T-helper 1 cell treated with Interleukin-12 subunit alpha and Interleukin-12 subunit beta and Interleukin-4 antibody, amounts not matched to agents 30 ng/mL and 1 ng/mL, for 36 hours (primary cell): ENCODE results near the gene CIT. TPM values are rescaled to one million over a fixed set of nuclear protein-coding genes. Genes with fewer than 3 reads are reported as not detected.
"Not testable (repeated sequence)": the region's sequence is repeated elsewhere in the genome, so short reads cannot be mapped to it uniquely, and the experiment has no call there.

Experiments
- intact Hi-C: fragments of 100-400 bp; cut with micrococcal nuclease; formaldehyde crosslinking; loops from one replicate; pipeline ENCODE4 v1.15.1; 2024
- total RNA-seq: library from RNA; stranded (reverse); gene quantifications from 2 replicates; pipeline ENCODE4 v1.2.3, GENCODE V29; 2022

The CIT gene
- total RNA-seq, 1 donor from 2014 or later = 54.2 TPM

DNA sequence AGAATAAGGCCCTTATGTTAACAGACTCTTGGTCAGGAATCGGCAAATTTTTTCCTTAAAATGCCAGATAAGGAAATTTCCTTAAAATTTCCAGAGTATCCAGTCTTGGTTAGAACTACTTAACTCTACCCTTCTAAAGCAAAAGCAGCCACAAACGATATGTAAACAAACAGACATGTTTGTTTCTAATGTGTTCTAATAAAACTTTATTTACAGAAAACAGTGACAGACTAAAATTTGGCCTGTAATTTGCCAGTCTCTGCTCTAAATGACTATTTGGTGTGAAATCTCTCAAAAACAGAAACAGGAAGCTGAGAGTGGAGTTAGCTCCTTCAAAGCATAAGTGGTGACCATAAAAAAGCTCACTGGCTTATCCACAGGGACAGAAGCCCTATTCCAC is 131.0 kb downstream of the CIT start:
- intact Hi-C loops = no loop called here

DNA sequence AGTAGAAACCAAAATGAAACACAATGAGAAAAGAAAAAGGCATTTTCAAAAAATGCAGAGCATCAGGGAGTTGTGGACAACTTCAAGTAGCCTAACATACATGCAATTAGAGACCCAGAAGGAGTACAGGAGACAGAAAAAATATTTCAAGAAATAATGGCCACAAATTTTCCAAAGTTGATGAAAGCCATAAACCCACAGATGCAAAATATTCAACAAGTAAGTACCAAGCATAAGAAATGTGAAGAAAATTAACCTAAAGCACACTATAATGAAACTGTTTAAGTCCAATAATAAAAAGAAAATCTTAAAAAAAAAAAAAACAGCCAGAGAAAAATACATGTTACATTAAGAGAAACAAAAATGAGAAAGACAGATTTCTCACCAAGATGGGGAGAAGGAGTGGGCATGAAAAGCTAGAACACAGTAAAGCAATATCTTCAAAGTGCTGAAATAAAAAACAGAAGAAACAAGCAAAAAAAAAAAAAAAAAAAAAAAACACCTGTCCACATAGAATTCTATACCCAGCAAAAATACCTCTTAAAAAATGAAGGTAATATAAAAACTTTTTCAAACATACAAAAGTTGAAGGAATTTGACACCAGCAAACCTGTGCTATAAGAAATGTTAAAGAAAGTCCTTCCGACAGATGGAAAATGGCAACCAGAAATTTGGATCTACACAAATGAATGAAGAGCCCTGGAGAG is 132.1 kb downstream of the CIT start:
- intact Hi-C loops = no loop called here

DNA sequence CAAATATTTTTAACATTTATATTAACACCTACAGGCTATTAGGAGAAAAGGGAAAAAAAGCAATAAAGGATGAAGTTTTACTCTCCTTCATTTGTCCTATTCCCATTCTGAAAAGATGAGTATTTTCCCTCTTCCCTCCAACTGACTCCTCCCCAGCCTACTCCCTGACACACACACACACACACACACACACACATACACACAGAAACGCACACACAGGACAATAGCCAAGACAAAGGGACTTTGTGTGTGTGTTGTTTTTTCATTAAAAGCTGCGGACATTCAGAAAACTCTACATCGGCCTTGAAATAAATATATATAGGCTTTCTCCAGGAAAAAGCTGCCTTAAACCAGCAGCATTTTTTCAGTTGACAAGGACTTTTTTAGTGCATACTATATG is 134.4 kb downstream of the CIT start:
- intact Hi-C loops = no loop called here

DNA sequence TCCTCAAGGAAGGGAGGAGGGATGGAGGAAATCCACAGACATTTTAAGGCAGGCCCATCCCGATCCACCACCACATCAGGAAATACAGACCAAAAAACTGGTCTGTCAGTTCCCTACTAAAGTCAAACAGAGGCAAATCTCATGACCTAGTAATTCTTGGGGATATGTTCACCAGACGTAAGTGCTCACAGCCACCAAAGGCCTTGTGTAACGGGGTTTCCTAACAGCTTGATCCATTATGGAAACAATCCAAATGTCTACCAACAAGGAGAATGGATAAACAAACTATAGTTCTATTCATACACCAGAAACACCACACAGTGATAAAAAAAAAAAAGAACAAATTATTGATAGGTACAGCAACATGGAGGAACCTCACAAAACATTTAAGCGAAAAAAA is 136.3 kb downstream of the CIT start:
- intact Hi-C loops = no loop called here

DNA sequence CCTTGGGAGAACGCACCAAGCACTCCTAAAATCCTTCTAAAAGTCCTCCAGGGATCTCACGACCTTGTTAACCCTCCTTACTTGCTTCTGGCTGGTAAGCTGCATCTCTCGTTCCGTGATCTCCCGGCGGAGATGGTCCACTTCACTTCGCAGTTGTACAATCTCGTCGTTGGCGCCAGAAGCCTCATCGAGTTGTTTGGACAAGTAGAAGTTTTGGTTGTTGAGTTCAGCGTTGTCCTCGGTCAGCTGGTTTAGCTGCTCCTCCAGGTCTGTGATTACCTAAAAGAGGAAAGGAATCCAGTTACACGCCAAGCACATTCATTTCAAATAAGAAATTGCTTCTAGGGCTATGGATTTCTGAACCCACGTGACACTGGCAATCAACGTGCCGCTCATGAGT is 142.0 kb downstream of the CIT start:
- intact Hi-C loops = no loop called here

DNA sequence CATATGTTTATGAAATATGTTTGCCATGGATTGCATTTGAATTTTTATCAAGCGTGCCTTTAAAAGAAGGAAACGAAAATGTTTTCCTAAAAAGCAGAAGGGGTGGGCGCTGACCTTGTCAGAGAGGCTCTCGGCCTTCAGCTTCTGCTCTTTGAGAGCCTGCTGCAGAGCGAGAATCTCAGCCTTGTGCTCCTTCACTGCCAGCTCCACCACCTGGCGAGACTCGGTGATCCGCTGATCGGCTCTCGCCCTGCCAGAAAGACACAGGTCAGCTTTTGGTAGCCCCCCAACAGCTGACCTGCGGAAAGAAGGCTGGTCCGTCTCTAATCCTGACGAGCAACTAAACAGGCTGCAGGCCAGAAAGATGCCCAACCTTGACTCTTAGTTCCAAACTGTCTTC is 146.7 kb downstream of the CIT start:
- intact Hi-C loops = no loop called here

DNA sequence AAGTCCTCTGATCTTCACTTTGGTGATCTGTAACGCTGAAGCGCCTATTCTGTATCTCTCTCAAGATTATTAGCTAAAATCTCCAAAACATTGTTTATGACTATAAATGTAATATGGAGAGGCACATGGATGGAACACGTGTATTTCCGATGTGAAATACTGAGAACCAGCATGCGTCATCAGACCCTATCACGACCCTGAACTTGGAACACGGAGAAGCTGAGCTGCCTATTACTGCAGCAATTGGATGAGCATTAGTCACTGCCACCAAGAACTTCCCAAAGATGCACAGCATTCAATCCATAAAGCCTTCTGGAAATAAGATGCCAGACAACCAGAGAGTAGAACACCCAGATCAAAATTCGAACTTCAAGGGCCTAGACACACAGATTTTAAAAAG is 147.2 kb downstream of the CIT start:
- intact Hi-C loops = no loop called here

DNA sequence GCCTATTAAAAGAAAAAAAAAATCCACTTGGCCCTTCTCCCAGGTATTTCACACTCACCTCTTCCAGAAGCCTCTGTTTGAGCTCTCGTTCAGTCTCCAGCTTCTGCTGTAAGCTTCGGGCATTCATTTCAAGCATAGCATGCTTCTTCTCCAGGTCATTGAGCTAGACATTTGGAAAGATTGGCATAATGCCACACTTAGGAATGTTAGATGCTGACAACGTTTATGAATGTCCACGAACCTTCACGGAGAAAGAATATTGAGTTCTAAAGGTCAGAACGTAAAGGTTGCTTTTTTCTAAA is 148.7 kb downstream of the CIT start:
- intact Hi-C loops = no loop called here

DNA sequence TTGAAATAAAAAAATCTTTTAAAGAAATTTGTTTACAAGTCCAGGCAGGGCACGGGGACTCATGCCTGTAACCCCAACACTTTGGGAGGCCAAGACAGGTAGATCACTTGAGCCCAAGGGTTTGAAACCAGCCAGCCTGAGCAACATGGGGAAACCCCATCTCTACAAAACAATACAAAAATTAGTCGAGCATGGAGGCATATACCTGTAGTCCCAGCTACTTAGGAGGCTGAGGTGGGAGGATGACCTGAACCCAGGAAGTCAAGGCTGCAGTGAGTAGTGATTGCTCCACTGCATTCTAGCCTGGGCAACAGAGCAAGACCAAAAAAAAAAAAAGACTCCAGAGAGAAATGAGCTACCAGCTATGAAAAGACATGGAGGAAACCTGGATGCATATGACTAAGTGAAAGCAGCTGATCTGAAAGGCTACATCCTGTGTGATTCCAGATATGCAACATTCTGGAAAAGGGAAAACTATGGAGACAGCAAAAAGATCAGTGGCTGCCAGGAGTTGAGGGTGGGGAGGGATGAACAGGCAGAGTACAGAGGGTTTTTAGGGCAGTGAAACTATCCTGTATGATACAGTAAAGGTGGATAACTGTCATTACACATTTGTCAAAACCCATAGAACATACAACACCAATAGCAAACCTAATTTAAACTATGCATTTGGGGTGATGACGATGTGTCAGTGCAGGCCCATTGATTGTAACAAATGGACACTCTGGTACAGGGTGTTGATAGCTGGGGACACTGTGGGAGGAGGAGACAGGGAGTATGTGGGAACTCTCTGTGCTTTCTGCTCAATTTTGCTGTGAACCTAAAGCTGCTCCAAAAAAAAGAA is 149.3 kb downstream of the CIT start:
- intact Hi-C loops = no loop called here

DNA sequence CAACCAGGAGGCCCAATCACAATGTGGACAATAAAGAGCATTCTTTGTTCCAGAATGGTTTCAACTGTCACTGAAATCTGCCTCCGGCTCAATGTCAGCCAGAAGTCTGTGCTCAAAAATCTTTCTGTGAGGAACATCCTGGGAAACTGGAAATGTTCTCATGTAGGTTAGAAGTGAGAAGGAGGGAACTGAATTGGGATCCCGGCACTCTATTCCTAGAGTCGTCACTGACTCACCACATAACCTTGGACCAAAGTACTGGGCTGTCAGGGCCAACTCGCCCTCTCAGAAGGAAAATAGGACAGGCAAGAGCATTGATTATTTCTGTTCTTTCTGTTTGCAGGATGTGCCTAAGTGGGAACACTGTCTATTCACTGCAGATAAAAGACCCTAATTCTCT is 151.6 kb downstream of the CIT start:
- intact Hi-C loops = no loop called here

DNA sequence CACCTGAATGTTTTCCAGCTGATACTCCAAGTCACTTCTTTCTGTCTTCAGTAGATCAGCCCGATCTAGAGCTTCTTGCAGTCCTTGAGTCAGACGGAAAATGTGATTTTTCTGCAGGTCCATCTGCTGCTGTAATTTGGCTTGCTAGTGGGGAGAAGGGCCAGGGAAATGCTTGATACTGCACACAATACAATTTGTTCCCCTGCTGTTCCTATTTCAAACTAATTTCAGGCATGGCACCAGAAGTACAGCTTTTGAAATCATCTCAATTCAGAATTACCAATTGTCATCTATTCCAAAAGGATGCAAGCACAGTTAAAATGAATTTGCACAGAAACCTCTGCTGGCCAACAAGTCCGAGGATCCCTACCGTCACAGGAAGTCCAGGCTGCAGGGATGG is 155.8 kb downstream of the CIT start:
- intact Hi-C loops = no loop called here

DNA sequence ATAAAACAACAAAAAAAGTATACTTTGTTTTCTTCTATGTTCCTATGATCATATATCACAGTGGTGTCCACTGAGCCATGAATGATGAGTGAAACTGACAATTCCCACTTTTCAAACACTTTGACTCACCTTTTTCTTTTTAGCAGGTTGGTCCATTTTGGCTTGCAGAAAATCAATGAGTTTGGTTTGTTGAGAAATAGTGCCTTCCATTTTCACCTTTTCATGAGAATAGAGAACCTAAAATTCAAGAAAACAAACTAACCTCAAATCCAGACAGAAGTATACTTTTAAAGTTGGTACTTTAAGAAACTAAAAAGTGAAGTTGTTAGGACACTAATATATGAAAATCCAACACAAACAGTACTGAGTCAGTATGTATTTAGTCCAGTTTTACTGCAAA is 156.8 kb downstream of the CIT start:
- intact Hi-C loops = no loop called here

DNA sequence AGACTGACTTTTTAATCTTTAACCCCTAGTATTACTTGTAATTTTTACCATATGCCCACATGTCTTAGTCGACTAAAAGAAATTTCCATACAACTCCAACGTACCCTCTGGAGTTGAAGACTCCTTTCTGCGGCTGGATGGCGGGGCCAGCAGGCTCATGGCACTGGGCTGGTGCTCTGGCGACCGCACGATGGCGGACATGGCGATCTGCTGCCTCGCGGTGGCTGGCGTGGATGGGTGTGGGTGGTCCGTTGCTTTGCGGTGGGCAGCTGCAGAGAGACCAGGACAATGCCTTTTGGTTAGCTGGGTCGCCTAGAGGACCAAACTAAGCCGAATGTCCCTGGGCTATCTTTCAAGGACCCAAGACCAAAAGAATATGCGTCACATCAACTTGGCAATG is 159.0 kb downstream of the CIT start:
- intact Hi-C loops = no loop called here

DNA sequence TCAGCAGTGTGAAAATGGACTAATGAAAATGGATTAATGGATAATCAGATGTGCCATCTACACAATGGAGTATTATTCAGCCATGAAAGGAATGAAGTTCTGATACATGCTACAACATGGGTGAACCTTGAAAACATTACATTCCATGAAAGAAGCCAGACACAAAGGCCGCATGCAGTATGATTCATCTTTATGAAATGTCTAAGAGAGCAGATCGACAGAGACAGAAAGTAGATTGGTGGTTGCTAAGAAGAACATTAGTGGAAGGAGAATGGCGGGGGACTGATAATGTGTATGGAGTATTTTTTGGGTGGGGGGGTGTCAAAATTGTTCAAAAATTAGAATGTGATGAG is 161.9 kb downstream of the CIT start:
- intact Hi-C loops = no loop called here

DNA sequence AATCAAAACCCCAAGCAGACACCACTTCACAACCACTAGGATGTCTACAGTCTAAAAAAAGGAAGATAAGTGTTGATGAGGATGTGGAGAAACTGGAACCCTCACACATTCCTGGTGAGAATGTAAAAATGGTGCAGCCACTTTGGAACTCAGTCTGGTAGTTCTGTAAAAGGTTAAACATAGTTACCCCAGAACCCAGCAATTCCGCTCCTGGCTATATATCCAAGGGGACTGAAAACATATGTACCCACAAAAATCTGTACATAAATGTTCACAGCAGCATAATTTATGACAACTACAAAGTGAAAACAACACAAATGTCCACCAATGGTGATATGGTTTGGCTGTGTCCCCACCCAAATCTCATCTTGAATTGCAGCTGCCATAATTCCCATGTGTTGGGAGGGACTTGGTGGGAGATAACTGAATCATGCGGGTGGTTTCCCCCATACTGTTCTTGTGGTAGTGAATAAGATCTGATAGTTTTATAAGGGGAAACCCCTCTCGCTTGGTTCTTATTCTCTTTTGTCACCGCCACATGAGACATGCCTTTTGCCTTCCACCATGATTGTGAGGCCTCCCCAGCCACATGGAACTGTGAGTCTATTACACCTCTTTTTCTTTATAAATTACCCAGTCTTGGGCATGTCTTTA is 162.4 kb downstream of the CIT start:
- intact Hi-C loops = no loop called here

DNA sequence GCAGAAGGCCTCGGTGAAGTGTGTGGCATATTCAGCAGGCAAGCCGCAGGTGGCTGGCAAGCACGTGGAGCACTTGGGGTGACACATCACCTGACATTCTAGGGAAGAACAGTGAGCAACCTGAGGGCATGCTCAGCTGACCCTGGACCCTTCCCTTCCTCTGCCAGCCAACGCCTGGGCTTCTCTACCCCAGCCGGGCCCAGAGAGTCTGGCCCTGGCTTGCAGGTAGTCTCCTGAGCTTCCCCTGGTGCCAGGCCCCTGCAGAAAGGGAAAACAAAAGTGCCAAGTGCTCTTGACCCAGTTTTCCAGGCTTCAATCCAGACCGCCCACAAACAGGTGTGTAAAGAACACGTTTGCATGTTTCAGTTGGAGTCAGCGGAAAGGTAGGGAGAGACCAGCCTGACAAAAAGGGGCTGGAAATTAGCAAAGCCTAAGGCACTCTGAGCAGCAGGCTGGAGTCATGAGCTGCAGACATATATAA is 163.5 kb downstream of the CIT start:
- intact Hi-C loops = no loop called here

DNA sequence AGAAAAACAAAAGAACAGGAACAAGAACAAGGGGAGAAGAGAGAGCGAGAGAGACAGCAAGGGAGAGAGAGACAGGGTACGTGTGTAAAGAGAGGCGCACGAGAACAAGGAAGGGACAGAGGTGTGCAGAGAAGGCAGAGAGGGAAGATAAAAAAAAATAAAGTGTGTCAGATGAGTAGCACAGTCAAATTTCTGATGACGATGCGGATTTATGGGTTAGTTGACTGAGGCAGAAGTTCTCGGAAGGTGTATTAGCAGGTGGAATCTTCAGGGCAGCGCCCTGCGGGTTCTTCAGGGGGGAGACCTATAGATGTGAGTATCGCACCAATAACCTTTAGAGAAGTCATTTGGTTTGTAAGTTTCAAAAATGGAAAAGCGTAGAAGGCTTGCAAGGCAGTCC is 164.4 kb downstream of the CIT start:
- intact Hi-C loops = no loop called here

DNA sequence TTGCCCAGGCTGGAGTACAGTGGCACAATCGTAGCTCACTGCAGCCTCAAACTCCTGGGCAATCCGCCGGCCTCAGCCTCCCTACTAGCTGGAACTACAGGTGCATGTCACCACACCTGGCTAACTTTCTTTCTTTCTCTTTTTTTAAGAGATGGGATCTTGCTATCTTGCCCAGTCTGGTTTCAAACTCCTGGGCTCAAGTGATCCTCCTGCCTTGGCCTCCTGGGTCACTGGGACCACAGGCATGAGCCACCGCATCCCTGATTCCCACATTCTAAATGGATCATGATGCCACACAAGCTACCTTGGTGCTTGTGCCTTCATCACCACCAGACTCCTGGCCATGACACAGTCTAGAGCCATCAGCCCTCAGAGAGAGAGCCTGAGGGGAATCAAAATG is 165.4 kb downstream of the CIT start:
- intact Hi-C loops = no loop called here

DNA sequence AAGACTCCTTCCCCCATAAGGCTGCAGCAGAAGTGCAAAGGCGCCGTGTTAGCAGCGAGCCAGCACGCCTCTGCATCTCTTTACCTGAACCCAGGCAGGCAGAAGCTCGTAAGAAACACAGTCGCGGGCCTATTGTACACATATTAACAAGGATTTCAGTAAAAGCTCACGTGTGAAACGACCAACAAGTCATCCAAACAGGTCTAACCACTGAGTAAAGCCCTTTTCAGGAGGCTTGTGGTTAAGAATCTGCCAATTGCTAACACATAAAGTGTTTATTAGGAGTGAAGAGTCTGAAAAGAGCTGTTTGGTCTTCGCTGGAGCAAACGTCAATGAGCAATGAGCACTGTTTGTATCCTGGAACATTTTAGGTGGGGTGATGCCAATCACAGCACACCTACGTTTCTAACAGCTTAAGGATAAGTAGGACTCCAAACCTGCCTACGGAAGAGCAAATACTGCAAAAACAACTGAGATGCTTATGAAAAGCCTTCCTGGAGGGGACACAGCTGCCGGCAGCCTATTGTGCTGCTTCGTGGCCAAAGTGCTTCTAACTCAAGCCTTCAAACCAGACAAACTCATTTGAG is 166.1 kb downstream of the CIT start:
- intact Hi-C loops = no loop called here

DNA sequence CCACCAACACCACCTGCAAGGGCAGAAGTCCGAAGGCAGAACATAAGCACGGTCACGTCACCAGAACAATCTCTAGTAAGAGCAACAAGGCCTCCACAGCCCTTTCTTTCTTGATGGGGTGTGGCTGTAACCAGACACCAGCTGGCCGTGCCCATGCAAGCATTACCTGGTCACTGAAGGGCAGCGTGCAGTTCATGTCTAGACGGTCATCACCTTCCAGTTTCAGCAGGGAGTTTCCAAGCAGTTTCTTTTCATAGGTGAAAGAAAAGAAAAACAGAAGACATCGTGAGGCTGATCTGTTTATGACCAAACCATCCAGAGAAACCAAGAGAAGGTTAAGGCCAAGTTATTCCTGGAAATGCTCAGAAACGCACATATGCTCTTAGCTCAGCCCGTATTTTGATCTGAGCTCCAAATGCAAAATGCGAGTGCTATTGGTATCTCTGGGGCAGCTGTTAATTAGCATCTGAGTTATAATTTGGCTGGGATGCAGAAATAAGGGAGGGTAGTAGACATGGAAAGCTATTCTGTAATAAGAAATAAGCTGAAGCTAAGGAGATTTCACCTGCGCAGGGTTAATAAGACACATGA is 166.7 kb downstream of the CIT start:
- intact Hi-C loops = no loop called here

DNA sequence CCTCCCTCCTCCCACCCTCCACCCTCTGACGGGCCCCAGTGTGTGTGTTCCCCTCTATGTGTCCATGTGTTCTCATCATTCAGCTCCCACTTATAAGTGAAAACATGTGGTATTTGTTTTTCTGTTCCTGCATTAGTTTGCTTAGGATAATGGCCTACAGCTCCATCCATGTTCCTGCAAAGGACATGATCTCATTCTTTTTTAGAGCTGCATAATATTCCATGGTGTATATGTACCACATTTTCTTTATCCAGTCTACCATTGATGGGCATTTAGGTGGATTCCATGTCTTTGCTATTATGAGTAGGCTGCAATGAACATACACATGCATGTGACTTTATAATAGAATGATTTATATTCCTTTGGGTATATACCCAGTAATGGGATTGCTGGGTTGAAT is 170.7 kb downstream of the CIT start:
- intact Hi-C loops = not testable (repeated sequence)

DNA sequence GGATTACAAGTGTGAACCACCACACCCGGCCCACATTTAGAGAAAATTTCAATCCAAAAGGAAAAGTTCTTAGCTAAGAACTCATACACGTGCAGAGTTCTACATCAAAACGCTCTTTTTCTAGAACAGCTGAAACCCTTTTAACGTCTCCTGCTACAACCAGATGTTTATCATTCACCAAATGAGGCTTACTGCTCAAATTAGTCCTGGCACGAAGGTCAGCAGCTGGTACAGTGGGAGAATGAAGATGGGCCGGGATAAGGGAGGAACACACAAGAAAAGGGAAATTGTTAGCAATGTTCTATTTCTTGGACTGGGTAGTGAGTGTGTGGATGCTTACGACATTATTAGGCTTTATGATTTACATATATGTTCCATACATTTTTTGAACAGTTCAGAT is 171.9 kb downstream of the CIT start:
- intact Hi-C loops = no loop called here
